ENCODE measurements around the gene FMO2.
"Not testable (repeated sequence)": the region's sequence is repeated elsewhere in the genome, so short reads cannot be mapped to it uniquely, and the experiment has no call there.

Gene FMO2

DNA sequence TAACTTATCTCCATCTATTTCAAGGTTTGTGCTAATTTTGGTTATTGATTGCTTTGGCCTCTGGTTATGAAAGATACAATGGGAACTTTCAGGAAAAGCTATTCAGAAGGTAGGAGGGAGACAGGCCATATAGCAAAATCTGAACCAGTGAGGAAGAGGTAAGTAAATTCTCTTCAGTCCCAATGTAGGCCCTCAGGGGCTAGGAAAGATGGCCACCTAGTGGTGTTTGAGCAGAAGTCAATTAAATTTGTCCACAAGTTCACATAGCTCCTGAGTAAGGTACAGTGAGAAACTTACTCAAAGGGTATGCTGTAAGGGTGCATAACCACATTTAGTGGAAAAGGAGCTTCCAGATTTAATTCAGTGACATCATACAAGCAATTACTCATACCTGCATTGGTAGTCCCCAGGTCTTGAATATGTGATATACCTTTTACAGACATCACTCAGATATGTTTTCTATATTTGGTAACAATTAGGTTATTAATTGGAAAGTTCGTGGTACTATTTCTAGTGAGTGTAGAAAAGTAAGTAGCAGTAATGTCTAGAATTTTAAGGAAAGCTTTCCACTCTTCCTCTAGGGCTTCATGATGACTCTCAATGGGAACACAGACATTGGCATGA lies 41.8 kb downstream of the FMO2 start:
- no peaks in the 10 kb centered on the region for H3K36me3 Mint-ChIP-seq (ENCODE audit: low read depth)
- TF ChIP-seq, protein P1, sequence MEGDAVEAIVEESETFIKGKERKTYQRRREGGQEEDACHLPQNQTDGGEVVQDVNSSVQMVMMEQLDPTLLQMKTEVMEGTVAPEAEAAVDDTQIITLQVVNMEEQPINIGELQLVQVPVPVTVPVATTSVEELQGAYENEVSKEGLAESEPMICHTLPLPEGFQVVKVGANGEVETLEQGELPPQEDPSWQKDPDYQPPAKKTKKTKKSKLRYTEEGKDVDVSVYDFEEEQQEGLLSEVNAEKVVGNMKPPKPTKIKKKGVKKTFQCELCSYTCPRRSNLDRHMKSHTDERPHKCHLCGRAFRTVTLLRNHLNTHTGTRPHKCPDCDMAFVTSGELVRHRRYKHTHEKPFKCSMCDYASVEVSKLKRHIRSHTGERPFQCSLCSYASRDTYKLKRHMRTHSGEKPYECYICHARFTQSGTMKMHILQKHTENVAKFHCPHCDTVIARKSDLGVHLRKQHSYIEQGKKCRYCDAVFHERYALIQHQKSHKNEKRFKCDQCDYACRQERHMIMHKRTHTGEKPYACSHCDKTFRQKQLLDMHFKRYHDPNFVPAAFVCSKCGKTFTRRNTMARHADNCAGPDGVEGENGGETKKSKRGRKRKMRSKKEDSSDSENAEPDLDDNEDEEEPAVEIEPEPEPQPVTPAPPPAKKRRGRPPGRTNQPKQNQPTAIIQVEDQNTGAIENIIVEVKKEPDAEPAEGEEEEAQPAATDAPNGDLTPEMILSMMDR (IDR thresholded peaks at IDR 0.05; ENCODE audit: unreplicated experiment in 3 of 3) = peak; percentile 76 to 84 (median 84)
- H3K27me3 Mint-ChIP-seq (ENCODE audit: low read depth) = no peaks in the 10 kb centered on the region
- H3K4me1 Mint-ChIP-seq = peaks cover 34% of the 10 kb centered on the region
- no peak overlapping the region for H3K4me3 Mint-ChIP-seq
- peak overlapping the region in 2 of 3 experiments; percentile 12 to 19 for H3K27ac Mint-ChIP-seq
- H3K9me3 Mint-ChIP-seq = no peaks in the 10 kb centered on the region

DNA sequence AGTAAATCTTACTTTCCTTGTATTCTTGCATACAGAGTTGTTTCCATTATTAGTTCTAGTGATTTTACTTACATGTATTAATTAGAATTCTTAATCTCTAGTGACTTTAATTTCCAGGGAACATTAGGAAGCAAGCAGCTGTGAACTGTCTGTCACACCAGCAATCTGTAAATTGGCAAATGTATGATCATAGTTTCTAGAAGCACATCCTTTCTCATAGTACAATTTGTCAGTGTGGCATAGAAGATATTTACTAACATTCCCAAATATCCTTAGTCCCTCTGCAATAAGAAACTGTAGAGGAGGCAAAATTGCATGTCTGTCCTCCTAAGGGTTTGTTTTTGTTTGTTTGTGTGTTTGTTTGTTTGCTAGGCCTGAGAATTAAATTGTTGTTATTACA lies 46.2 kb downstream of the FMO2 start:
- Mint-ChIP-seq H3K9me3 (peaks cover 5% of the 10 kb centered on the region), H3K27me3 (ENCODE audit: low read depth) (no peaks in the 10 kb centered on the region), H3K4me1 (peaks cover 9% of the 10 kb centered on the region), H3K36me3 (ENCODE audit: low read depth) (no peaks in the 10 kb centered on the region), H3K27ac (peak overlapping the region in 2 of 3 experiments; percentile 49), H3K4me3 (no peak overlapping the region)
- TF ChIP-seq, protein P1 (IDR thresholded peaks at IDR 0.05; ENCODE audit: unreplicated experiment in 3 of 3) = no peak

DNA sequence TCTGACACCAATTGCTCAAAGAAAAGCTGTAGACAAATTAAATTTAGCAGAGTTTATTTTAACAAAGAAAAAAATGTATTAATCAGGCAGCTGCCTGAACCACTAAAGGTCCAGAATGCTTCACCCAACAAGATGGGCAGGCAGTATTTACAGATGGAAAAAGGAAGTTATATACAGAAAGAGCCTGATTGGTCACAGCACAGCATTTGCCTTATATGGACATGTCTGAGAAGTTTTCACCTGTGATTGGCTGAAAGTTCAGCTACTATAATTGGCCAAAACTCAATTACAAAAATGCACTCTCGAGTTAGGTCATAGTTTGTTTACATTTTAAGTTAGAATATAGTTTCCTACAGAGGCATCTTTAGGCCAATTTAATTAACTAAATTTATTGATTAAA lies 48.1 kb downstream of the FMO2 start:
- no peaks in the 10 kb centered on the region for H3K36me3 Mint-ChIP-seq (ENCODE audit: low read depth)
- no peaks in the 10 kb centered on the region for H3K27me3 Mint-ChIP-seq (ENCODE audit: low read depth)
- no peak overlapping the region for H3K27ac Mint-ChIP-seq
- H3K4me3 Mint-ChIP-seq = no peak overlapping the region
- TF ChIP-seq, protein P1 (IDR thresholded peaks at IDR 0.05; ENCODE audit: unreplicated experiment in 3 of 3) = no peak
- peaks cover 16% of the 10 kb centered on the region for H3K9me3 Mint-ChIP-seq
- peaks cover 9% of the 10 kb centered on the region for H3K4me1 Mint-ChIP-seq

DNA sequence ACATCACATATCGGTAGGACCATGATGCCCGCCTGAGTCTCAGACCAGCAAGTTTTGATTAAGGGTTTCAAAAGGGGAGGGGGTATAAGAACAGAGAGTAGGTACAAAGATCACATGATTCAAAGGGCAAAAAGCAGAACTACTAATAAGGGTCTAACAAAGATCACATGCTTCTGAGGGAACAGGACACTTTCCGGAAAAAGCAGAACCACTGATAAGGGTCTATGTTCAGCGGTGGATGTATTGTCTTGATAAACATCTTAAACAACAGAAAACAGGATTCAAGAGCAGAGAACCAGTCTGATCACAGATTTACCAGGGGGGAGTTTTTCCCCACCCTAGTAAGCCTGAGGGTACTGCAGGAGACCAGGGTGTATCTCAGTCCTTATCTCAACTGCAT lies 51.1 kb downstream of the FMO2 start:
- H3K27me3 Mint-ChIP-seq (ENCODE audit: low read depth); H3K36me3 Mint-ChIP-seq (ENCODE audit: low read depth); H3K4me1 Mint-ChIP-seq; H3K27ac Mint-ChIP-seq; H3K4me3 Mint-ChIP-seq: not testable (repeated sequence)
- H3K9me3 Mint-ChIP-seq = peaks cover 41% of the 10 kb centered on the region

DNA sequence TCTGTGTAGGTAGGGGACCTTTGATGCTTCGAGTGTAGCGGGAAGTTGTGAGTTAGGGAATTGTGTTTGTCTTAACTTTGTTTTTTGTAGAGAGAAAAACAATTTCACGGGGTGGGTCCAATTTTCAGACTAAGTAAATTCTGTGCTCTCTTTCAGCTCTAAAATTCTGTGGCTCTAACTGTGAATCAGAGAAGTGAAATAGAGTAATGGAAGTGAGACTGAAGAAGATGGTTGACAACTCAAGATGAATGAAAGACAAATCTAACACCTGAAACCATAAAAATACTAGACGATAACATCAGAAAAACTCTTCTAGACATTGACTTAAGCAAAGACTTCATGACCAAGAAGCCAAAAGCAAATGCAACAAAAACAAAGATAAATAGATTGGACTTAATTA lies 58.8 kb downstream of the FMO2 start:
- Mint-ChIP-seq H3K36me3 (ENCODE audit: low read depth) (no peaks in the 10 kb centered on the region), H3K9me3 (peaks cover 23% of the 10 kb centered on the region), H3K27me3 (ENCODE audit: low read depth) (peaks cover 3% of the 10 kb centered on the region), H3K4me3 (no peak overlapping the region), H3K27ac (no peak overlapping the region), H3K4me1 (no peaks in the 10 kb centered on the region)
- TF ChIP-seq, protein P1 (IDR thresholded peaks at IDR 0.05; ENCODE audit: unreplicated experiment in 3 of 3) = no peak

DNA sequence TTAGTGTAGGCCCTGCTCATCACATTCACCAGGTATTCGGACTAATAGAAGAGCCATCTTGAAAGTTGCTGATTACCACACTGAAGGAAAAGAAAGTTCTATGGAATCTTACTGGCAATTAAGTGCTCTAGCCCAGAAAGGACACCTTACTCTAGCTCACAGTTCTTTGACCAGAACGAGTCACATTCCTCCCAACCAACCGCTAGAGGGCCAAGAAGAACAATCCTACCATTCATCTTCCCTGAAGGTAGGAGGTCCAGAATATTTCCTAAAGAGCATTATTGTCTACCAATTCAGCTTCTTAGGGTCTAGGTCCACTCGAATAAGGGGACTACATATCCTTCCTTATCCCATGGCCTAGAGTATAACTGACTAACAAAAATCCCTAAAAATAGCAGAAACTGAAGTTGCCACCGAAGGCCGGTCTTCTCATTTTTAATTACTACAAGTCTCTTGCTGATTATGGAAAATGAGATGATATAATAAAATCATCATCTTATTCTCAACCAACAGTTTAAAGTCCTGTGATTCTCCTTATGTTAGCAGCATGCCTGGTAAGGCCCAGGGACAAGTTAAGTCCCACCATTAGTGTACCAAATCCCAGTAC lies 60.5 kb downstream of the FMO2 start:
- TF ChIP-seq, protein P1 (IDR thresholded peaks at IDR 0.05; ENCODE audit: unreplicated experiment in 3 of 3) = peak; percentile 63 to 77 (median 69)
- peaks cover 10% of the 10 kb centered on the region for H3K9me3 Mint-ChIP-seq
- no peak overlapping the region for H3K27ac Mint-ChIP-seq
- H3K36me3 Mint-ChIP-seq (ENCODE audit: low read depth) = no peaks in the 10 kb centered on the region
- peaks cover 9% of the 10 kb centered on the region for H3K27me3 Mint-ChIP-seq (ENCODE audit: low read depth)
- no peaks in the 10 kb centered on the region for H3K4me1 Mint-ChIP-seq
- no peak overlapping the region for H3K4me3 Mint-ChIP-seq
